NK-92 (cell line): Measurements from ENCODE around the gene NID2.

Experiments
- DNase-seq: peaks from one replicate; lab custom pipeline; 2025; ENCODE audit not compliant: unreplicated experiment; lab: John Stamatoyannopoulos, UW

Gene NID2

DNA sequence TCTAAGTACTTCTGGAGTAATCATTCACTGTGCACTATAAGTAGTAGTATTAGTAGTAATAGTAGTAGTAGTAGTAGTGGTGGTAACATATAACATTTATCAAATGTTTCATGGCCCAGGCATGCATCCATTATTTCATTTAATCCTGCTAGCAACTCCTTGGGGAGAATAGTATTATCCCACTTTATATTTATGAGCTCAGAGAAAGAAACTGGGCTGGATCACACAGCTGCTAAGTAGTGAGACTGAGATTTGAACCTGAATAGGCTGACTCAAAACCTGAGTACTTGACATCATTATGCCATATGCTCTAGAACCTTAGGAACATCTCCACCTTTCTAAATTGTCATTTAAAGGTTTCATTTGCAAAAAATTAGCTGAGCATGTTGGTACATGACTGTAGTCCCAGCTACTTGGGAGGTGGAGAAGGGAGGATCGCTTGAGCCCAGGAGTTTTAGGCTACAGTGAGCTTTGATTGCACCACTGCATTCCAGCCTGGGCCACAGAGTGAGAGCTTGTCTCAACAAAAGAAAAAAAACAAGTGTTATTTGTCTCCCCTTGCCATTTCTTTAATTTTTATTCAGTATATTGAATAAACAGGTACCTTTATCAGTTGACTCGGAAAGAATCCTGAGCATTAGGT is 11.4 kb upstream of the NID2 start:
- no peak for DNase-seq

DNA sequence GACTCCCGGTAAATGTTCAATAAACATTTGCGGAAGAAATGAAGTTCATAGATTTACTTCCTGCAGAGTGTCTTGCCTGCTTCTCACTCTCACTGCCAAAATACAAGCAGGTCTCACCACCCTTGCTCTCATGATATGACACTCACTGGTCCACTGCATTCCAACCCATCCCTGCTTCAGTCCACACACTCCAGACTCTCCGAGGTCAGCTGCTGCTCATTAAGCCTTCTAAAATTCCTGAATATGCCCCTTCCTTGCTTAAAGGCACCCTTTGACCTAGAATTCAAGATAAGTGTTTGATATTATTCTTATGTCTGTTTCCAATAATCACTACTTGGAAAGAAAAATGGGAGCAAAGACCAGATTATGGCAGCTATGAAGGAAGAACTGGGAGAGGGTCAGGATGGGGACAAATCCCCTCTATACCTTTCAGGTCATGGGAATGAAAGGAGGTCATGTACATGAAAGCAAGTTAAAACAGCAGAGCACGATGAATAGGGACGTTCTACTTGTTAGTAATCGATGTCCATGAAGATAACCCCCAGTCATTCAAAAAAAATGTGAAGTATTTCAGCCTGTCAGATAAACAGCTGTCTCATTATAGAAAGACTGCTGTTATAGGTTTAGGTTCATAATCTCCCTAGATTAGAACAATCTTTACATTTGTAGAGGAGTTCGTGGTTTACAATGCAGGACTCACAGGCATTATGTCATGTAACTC is 10.5 kb upstream of the NID2 start:
- no peak for DNase-seq

DNA sequence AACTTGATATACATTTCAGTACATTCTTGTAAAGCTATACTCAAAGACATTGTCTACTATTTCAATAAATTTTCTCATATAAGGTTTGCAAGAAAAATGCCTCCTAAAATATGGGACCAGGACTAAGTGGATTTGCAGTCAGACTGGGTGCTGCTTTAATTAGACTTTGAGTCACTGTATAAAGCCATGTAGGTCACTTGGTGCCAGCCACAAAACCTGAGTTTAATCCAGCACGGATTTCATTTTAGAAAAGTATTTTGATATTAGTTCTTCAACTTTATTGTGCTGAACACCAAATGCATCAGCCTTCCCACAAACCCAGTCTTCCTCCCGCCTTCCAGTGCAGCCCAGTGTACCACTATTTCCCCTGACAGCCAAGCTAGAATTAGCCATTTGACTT is 9.9 kb upstream of the NID2 start:
- no peak for DNase-seq

DNA sequence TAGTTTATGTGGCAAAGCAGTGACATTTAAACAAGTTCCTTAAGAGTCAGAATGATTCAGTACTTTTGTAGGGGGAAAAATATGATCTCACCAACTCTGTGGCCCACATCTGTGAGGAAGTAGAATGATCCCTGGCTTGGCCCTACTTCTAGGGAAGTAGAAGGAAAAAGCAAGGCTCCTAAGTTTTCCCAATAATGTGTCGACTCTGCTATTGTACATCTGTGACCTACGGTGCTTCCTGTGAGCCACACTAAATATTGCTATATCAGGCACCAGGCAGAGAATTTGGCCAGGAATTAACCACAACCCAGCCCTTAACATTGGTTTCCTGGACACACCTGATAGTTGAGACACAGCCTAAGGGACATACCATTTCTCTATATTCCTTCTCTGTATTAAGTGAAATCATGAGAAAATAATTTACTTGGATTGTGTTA is 9.3 kb upstream of the NID2 start:
- DNase-seq = no peak

DNA sequence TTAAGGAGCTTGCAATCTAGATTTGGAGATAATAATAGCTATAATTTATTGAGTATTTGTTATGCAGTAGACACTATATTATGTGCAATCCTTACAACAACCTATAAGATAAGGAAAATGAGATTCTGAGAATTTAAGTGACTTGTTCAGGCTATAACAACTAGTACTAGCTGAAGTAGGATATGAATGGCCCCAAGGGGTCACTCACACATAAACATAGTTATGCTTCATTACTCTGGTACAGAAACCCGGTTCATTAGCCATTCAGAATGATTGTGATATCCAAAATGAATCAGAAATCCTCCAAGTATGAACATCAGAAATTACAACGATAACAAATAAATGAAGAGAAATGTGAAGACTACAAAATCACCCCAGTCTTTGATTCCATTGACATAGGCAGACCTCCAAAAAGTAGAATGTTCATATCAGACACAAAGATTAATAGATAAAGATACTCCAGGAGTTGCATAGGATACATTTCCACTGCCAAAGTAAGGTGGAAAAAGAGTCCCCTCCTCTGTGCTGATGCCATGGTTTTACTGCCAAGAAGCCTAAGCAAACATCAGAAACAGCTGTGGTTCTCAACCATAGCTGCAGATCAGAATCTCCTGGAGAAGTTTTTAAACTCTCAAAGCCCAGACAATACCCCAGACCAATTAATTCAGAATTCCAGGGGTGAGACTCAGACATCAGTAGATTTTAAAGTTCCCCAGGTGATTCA is 8.6 kb upstream of the NID2 start:
- no peak for DNase-seq

DNA sequence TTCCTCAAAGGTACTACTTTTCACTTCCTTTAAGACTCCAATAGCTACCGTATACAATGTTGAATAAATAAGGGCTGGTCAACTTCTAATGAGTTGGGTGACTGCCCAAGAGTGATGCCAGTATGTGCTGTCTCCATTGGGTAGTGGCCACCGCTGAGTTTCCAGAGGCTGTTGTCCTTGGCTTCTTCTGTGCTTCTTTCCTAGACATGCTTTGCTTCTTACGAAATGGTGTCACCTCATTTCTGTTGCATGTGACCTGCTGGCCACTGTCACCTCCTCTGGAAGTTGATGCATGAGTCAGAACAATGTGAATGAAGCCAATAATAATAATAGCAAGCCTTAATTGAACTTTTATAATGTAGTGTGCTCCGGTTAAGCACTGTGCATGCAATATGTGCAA is 7.5 kb upstream of the NID2 start:
- no peak for DNase-seq

DNA sequence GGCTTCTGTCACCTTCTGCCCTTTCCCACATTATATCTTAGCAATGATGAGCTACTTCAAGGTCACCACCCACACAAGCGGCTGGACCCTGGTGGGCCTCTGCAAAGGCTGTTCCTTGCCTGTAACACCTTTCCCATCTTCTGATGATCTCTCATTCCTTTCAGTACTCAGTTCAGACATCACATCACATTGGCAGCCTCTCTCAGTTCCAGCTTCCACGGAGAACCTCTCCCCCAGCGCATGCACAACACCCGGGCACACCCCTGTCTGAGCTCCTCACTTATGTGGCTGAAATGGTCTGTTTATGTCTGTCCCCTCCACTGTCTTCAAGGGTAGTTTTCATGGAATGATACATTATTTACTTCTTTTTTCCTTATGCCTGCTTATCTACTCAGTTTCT is 6.5 kb upstream of the NID2 start:
- no peak for DNase-seq

DNA sequence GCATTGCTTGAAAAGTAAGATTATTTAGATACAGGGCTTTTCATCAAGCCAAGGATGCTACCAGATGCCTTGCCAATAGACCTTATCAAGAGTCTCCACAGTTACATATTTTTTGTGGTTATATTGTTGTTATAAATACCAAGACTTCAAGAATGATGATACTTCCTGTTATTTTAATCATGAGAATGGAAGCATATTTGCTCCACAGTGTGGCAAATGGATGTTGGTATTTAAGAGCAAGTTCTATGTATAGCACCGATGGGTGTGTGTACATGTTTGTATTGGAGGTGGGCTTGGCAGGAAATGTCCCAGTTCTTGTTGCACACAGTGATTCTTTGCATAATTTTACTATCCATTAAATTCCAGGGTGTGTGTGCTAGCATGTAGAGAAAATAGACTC is 4.4 kb upstream of the NID2 start:
- DNase-seq = no peak

DNA sequence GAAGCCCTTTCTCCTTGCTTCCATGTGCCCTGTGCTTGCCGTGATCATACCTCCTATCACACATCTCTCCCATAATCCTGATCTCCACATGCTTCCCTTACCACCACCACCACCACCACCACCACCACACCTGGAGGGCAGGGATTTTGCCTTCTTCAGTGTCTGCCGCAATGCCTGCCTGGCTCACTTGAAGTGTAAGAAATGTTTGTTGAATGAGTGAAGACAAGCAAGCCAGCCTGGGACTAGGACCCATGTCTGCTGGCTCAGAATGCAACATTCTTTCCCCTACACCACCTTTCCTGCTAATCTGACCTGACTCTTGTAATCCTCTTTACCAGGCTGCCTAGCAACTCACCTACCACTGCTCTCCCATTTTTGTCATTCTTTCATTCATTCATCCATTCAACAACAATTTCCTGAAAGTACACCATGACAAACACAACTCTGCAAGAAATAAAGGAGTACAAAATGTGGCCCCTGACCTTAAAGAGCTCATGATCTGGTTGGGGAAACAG is 3.5 kb upstream of the NID2 start:
- DNase-seq = no peak

DNA sequence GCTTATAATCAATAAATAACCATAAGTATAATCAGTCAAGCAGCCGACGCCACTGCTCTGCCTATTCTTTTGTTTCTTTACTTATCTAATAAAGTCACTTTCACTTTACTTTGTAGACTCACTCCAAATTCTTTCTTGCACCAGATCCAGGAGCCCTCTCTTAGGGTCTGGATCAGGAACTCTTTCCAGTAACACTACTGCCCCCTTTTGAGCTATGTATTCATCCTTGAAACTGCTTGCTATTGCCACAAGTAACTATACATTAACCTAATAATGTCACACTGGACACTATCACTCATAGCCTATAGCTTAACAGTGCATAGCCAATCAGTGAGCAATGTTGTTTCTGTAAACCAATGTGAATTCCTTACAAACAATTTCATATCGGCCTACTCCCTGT is 2.8 kb upstream of the NID2 start:
- DNase-seq = no peak

DNA sequence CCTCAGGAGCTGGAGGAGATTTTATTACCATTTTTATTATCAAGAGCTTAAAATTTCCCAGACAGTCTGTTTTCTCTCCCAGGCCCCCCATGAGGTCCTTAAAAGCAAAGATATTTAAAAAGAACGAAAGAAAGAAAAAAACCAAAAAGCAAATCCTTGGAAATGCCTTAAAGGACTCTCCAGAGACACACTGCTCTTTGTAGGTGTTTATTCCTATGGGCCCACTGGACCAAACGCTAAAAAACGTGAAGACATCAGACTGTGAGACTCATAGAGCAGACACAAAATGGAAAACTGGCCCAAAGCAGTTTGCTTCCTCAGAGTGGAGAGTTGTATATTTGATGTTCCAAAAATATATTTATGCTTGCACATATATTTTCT is 1.2 kb upstream of the NID2 start:
- no peak for DNase-seq

DNA sequence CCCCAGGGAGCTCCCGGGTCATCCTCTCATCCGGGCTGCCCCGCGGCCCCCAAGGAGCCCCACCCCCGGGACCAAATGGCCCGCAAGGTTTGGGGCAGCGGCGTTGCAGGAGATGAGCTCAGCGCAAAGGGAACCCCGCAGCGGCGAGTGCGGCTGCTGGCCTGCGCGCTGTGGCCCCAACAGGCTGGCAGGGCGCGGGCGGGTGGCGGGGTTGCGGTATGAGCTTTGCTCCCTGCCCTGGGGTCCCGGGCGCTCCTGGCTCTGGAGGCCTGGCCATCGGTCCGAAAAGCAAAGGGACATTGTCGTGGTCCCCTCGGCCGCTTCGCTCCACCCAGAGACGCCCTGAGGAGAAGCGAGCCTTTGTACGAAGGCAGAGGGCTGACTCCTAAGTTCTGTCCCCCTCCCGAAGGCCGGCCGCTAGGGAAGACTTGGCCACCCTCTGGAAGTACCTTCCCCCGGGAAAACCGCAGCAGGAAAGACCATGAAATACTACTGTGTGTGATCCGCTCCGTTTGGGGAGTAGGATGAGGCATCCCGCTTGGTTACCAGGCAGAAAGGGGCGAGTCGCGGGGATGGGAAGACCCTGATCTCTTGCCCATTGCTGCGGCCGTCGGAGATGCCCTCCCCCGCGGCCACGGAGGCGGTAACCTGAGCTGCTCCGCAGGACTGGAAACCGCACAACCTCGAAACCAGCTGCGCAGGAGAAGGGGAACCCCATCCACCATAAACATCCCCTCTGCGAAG is 620 bp upstream of the NID2 start:
- DNase-seq = no peak

DNA sequence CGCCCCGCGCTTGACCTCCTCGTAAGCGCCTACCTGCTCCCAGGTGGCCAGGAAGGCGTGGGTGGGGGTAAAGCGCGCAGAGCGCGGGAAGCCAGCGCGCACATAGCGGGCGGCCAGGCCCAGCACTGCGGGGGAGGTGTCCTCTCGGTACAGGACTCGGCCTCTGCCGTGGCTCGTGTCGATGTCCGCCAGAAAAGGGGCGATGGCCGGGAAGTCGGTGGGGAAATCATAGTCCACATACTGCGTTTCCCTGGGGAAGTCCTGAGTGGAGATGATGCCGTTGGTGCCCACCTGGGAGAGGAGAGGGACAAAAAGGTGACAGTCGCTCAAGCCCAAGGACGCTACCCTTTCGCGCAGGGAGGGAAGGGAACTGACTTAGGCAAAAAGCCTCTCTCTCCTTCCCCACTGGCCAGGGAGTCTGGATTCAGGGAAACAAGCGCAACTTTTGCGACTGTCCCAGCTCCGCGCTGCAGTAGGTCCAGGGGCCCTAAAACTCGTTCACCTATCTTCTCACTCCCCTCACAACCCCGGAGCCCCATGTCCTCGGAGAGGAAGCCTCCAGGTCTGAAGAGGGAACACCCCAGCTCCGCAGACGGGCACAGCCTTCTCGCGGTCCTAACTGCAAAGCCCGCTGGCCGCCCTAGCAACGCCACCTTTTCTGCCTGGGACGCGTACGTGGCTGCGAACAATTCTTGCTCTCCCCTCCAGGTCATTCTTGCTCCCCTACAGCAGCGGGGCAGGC is 815 bp downstream of the NID2 start:
- DNase-seq = no peak

DNA sequence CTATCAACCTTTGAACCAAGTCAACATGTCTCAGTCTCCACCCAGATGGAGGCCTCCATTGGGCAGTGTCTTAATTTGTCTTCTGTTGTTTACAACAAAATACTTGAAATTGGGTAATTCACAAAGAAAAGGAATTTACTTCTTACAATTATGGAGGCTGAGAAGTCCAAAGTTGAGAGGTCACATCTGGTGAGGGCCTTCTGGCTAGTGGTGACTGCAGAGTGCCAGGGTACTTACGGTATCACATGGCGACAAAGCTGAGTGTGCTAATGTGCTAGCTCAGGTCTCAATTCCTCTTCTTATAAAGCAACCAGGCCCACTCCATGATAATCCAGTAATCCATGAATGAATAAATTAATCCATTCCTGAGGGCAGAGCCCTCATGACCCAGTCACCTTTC is 4.7 kb downstream of the NID2 start:
- DNase-seq = no peak

DNA sequence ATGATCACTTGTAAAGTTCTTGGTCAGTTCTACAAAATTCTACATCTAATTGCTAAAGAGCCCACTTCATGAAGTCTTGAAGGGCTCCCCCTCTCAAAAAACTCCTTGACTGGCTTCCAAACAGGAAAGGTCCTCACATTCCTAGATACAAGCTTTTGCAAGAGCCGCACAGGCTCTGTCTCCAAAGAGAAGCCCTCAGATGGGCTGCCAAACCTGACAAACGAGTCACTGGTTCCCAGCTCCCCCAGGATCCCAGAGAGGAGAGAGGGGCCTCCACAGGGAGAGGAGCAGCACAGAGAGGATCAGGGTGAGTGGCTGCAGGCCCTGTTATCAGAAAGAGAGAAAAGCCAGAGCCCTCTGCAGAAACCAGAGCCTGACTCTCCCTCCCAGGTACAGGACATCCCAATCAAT is 5.8 kb downstream of the NID2 start:
- DNase-seq = no peak

DNA sequence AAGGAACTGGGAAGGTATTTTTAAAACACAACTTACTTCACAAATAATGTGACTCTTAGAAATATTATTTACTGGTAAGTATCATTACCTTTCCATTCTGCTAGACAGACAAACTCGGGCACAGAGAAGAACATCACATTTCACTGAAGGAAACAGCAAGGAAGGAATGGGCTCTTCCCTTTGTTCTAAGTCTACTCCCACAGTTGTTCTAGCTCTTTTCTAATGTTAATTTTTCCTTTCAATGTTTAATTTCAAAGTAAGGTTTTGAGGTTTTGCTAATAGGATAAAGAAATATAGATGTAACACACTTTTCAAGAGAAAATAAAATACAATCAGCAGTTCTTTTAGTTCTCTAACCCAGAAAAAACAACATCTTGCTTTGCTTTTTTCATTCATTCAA is 7.0 kb downstream of the NID2 start:
- DNase-seq = no peak

DNA sequence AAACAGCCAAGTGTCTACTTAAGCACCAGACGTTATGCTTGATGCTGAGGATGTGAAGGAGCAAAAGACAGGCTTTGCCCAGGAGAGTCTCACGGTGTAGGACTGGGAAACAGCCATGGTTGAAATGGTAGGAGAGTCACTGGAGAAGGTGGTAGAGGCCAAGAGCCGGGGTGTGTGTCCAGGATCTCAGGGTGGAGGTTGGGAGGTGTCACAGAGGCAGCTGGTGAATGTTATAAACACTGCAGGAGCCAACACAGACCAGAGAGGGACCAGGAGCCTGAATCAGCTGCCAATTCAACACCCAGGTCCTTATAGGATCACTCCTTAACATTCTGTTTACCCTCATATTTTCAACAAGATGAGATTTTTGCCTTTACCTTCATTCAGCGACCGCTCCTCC is 7.5 kb downstream of the NID2 start:
- DNase-seq = no peak

DNA sequence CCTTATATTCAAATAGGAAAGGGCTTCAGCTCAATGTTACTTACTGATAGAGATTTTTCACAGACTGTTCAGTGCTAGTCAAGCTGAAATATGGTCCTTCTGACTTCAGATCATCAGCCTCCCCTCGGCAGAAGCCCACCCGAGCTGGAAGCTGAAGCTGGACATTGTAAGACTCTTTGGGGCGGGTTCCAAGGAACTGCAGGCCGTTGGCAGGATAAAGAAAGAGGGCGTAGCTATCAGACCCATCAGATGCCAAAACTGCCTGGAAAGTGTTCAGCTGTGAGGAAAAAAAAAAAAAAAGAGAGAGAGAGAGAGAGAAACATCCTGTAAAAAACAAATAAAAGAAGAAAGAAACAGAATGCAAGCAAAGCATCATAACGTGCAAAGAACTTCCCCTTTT is 8.8 kb downstream of the NID2 start:
- DNase-seq = no peak

DNA sequence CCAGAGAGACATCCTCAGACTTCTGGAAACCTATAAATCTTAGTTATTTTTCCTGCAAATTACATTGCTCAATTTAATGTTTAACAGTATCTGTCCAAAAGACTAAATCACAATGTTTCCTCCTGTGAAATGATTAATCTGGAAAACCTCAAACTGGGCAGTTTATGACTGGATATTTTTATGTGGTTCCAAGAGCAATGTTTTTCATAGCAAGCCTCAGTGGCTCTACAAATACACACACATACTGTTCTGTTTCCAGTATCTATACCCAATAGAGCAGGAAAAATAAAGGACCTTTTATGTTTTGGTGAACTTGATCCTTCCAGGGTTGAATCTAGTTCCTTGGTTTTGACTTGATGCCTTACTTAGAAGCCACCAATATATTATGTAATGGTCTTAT is 9.2 kb downstream of the NID2 start:
- no peak for DNase-seq

DNA sequence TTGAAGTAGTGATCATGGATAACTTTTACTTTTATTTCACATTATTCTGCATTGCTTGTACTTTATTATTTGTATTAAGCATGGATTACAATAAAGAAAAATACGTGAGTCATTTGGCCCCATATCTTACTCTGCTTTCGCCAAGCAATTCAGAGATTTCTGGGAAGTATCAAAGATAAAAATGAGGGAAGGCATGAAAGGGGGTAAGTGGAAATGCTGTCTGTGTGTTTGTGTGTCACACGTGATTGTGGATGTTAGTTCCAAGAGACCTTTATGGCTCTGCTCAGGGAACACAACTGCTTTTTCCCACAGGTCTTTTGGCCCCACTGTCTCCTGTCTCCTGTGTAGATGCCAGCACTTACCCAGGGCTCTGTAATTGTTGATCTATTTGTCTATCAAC is 10.5 kb downstream of the NID2 start:
- DNase-seq = no peak

DNA sequence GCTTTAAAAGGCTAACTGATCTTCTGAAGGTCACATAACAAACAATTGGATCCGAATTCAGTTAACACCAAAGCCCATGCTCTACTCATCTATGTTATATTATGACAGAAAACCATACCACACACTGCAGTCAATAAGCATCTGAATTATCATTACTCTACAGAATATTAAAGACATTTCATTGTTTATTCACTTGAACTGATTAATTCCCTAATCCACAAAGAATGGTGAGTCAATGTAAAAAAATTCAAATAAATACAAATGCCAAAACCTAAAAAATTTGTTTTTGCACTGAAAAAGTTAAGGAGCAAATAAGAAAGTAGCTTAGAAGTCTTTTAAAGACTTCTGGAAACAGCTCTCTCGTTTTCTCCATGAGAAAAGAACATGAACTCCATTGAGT is 13.7 kb downstream of the NID2 start:
- no peak for DNase-seq
